Measurements from ENCODE around the gene CA12.
"Not testable (repeated sequence)": the region's sequence is repeated elsewhere in the genome, so short reads cannot be mapped to it uniquely, and the experiment has no call there.

CA12 gene

GRCh38 chr15:63381301-63382204 lies at the start of gene CA12:
CA12 (minus strand) TSS chr15:63381846; CDS start chr15:63381720, 126 bp downstream.
- peak; percentile 35 to 58 (median 43) for DNase-seq

DNA sequence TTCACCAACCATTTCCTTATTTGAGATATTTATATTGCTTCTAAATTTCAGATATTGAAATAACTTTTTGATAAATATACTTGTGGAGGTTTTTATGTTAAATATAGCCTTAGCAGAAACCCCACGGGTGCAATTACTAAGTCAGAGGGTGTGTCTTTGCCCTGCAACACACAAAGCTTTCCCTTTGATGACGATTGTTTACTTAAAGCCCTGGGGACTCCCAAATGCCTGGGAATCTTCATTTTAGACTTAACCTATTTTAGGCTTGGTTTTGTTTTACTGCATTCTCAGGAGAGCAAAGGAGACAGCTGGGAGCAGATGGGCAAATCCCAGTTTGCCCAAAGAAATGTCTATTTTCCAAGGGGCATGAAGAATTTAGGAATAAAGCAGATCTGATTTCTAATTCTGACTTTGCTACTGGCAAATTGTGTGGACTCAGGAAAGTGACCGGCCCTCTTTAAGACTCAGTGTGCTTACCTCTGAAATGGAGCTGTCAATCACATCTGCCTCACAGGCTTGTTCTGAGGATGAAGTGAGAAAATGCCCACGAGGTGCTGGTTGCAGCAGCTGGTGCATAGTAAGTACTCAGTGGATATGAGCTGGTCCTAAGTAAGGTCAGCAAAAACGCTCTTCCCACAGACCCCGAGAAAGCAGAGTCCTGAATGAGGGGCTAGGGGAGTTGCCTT lies 49.3 kb upstream of the CA12 start:
- no peak for DNase-seq

- no peak for DNase-seq
Observed at GRCh38 chr15:63426552-63426951, 44.9 kb upstream of the CA12 start.

DNA sequence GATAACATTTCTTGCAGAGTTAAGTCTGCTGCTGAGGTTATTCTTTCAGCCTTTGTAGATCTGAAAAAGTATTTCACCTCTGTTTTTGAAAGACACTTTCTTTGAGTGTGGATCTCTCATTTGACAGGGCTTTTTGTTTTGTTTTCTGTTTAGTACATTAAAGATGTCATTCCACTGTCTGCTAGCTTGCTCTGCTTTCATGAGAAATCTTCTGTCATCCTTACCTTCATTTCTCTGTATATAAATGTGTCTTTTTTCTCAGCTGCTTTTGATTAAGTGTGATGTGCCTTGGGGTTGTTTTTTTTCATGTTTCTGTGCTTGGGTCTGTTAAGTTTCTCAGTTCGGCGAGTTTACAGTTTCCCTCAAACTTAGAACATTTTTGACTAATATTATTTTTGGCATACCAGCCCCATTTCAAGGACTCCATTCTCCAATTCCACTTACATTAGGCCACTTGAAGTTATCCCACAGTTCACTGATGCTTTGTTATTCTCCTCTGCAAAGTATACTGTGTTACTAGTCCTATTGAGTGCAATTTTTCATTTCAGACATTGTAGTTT lies 43.9 kb upstream of the CA12 start:
- no peak for DNase-seq

GRCh38 chr15:63422891-63423590 lies 41.4 kb upstream of the CA12 start:
- DNase-seq = no peak

DNA sequence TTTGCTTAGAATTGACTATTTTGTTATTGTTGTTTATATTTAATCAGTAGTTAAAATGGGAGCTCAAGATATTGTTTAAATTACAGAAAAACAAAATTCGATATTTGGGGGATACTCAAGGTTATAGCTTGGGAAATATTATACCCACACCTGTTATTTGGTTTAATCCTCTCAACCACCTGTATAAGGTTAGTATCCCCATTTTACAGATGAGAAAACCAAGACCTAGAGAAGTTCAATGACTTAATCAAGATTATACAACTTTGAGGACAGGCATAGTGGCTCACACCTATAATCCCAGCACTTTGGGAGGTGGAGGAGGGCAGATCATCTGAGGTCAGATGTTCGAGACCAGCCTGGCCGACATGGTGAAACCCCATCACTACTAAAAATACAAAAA lies 39.8 kb upstream of the CA12 start:
- no peak for DNase-seq

DNA sequence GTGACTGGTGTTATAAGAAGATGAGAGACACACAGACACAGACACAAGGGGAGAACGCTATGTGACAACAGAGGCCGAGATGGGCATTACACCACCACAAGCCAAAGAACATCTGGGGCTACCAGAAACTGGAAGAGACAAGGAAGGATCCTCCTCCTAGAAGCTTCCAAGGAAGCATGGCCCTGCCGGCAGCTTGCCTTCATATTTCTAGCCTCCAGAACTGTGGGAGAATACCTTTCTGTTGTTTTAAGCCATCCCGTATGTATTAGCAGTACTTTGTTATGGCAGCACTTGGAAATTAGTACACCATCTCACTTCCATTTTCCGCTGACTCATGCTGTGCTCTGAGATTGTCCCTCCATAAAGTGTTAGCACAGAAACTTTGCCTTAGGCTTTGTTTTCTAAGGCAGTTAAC lies 38.7 kb upstream of the CA12 start:
- no peak for DNase-seq

DNA sequence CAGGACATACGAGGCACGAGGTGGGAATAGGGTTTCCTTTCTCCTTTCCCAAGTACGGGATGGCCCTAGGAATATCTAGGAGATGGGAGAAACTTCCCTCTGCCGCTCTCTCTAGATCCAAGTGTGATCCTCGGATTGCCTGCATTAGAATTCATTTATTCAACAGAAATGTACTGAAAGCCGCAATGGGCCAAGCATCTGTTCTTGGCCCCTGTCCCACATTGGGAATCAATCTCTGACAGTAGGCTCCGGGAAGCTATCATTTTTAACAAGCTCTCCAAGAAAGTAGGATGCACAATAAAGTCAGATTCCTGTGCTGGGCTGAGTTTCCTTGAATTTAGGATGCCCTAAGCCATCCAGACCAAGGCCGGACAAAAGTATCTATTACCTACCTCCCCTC lies 37.2 kb upstream of the CA12 start:
- no peak for DNase-seq

- no peak for DNase-seq
Observed at GRCh38 chr15:63417721-63418120, 36.1 kb upstream of the CA12 start.

DNA sequence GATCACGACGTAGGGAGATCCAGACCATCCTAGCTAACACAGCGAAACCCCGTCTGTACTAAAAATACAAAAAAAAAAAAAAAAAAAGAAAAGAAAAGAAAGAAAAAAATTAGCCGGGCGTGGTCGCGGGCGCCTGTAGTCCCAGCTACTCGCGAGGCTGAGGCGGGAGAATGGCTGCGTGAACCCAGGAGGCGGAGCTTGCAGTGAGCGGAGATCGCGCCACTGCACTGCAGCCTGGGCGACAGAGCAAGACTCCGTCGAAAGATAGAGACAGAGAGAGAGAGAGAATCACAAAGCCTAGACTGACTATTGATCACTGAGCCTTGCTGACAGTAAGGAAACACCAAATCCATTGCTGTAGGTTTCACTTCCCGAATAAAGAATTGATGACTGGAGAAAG lies 35.6 kb upstream of the CA12 start:
- DNase-seq = not testable (repeated sequence)

DNA sequence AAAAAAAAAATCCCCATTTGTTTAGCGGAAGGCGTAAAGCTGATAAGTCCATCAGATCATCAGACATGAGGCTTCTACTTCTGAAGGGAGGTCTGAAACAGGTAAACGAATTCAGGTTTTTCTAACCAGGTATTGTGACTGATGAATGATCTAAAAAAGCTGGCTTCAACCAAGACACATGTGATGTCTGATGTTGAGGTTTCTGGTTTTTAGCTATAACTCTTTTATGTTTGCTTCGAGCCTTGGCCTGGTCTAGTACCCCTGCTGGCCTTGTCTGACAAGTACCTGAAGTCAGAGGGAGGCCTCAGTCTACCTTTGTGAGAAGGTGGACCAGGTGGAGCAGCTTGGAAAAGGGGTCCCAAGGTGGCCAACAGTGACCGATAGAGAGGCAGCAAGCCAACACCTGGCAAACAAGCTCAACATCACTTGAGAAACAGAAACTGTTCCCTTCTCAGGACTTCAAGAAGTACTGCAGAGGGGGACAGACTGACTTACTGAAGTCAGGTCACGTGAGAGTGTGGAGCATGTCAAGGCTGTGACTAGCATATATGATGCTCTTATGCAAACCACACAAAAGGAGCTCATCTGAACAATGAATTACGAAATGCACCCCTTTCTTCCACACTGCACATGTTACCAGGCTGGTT lies 33.0 kb upstream of the CA12 start:
- no peak for DNase-seq

- DNase-seq = no peak
Observed at GRCh38 chr15:63412551-63412950, 30.9 kb upstream of the CA12 start.

DNA sequence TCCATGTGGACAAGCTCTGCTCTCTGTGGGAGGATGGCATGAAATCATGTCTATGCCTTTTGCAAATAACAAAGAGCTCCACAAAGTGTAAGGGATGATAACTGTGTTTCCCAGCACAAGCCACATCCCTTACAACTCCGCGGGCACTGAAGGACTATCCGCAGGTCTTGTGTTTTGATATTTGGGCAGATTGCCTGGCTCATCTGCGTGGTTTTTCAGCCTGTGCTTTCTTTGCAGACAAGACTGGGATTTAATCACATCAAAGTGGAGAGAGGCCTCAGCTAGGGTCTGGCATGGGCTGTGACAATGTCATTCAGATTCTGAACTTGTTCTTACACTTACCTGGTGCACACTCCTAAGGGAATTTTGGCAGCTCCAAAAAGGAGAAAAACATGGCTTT lies 30.2 kb upstream of the CA12 start:
- DNase-seq = no peak

GRCh38 chr15:63409179-63409578 lies 27.5 kb upstream of the CA12 start:
- no peak for DNase-seq

DNA sequence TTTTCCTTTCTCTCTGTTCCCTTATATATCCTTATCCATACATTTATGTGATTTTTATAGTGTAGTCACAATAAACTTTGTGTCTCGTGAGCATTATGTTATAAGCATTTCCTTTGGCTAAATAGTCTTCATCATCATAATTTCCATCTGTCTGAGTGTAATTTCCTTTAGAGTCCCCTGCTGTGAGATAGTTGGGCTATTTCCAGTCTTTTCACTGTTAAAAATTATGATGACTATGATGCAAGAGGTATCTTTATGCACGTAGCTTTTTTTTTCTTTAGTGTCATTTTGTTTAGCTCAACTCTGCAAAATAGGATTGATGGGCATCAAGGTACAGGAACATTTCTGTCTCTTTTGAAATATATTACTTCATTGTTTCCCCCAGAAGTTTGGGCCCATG lies 26.9 kb upstream of the CA12 start:
- DNase-seq = no peak

DNA sequence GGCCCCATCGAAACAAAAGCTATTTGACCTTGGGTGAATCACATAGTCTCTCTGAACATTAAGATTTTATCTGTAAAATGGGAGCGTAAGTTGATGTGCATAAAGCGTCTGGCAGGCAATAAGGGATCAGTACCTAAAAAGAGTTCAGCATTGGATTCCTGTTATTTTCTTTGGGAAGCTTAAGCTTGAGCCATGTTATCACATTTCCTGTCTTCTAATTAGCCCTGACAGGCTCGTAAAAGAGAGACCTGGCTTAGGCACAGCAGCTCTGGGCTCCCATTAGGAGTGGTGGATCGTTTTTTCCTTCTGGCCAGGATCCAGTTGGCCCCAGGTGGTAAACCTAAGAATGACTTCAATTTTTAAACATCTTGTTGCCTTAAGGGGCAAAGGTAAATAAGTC lies 26.0 kb upstream of the CA12 start:
- DNase-seq = no peak

DNA sequence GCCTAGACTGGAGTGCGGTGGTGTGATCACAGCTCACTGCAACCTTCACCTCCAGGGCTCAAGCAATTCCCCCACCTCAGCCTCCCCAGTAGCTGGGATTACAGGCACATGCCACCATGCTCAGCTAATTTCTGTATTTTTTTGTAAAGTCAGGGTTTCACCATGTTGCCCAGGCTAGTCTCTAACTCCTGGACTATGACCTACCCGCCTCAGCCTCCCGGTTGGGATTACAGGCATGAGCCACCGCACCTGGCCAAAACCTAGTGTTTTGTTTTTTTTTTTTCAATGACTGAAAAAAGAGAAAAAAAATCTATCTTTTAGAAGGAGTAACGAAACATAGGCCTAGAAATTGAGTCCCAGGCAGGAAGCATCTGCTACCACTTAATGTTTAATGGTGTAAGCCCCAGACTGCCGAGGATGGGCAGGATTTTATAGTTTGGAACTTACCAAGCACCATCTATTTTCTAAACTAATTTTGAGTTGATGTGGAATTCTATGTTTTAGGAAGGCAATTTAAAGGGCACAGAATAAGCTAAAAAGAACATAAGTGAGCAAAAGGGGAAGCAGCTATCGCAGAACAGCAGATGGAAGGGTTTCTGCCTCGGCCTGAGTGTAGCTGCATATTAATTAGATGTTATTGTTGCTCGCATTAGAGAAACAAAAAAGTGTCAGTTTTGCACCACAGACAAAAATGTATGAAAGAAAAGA lies 24.2 kb upstream of the CA12 start:
- DNase-seq = peak; percentile 34 to 36 (median 35)

GRCh38 chr15:63405159-63405558 lies 23.5 kb upstream of the CA12 start:
- no peak for DNase-seq

GRCh38 chr15:63403254-63403945 lies 21.8 kb upstream of the CA12 start:
- no peak for DNase-seq

DNA sequence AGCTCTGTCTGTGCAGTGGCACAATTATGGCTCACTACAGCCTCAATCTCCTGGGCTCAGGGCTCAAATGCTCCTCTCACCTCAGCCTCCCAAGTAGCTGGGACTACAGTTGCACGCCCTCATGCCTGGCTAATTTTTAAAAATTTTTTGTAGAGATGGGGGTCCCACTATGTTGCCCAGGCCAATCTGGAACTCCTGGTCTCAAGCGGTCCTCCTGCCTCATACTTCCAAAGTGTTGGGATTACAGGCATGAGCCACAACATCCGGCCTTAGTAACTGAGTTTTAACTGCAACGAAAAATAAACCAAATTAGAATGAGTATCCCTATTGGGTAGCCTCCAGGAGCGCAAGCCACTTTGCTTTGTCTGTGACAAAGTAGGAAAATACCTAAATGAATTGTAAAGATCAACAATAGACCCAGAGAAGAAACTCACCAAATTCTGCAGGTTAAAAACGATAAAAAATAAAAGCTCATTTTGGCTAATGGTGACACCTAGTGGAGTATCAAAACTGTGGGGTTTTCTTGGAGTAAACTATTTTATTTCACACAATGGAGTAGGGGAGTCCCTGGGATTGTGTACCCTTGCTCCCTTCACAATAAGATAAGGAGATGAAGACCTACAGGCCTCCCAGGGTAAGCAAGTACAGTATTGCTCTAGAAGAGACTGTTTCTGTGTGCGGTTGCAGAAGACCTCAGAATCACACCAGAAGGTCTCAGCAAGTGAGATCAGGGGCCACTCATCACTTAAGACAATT lies 21.0 kb upstream of the CA12 start:
- peak; percentile 46 to 71 (median 68) for DNase-seq
